ENCODE results near the gene PRKAR1B. TPM values are rescaled to one million over a fixed set of nuclear protein-coding genes. Genes with fewer than 3 reads are reported as not detected.

The PRKAR1B gene
- total and polyA plus RNA-seq, 5 donors: 20.7 to 38.3 (median 23.8) TPM

DNA sequence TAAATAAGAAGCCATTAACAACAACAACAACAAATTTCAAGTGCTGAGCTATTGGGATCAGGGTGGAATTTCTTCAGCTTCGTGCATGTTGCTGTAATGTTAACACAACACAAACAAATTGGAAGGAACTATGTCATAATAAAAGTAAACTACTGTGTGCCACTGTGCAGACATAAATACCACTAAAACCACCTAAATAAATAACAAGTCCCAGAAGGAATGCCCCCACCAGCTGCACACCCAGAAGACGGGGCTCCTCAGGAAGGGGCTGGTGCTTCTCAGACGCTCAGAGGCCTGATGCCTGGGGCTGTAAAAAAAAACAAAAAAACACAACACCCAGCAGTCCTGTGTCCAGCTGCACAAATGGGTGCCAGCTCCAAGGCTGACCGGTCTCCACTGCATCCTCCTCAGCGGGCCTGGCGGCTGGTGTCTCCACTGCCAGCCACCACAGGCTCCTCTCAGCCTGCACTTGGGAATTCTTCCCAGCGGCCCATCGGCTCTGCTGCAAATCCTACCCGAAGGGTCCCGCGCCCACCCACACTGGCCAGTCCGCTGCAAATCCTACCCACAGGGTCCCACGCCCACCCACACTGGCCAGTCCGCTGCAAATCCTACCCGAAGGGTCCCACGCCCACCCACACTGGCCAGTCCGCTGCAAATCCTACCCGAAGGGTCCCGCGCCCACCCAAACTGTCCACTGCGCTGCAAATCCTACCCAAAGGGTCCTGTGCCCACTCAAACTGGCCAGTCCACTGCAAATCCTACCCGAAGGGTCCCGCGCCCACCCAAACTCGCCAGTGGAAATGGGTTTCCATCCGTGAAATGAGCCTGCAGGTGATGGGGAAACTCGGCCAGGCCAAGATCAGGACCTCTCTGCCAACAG, 36.4 kb downstream of the PRKAR1B start:
- intact Hi-C loops (cut with DNase I): no loop called here
- no peak overlapping the region for H3K27ac ChIP-seq (ENCODE audit: low read length)
- WGBS: 99% methylated on average over 27 of the region's 27 CpGs

DNA sequence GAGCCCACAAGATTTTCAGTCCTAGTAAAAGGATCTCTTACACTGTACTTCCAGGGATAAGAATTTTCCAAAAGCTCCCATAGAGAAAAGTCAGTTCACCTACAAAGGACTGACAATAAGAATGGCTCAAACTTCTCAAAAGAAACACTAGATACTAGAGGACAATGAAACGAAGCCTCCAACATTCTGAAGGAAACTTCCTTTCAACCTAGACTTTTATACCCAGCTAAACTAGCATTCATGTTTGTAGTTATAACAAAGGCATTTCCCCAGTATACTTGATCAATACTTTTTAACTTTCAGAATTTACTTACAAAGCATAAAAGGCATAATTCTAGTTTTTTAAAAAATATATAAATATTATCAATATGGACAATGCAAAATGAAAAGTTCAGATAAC, 41.5 kb downstream of the PRKAR1B start:
- H3K4me3 ChIP-seq (ENCODE audit: low read length): no peak overlapping the region
- ATAC-seq (no peak), DNase-seq (no peak)
- intact Hi-C loops (cut with DNase I): no loop called here
- WGBS: 96% methylated on average over 1 of the region's 1 CpG
- no peaks in the 10 kb centered on the region for H3K27me3 ChIP-seq (ENCODE audit: control insufficient read depth, insufficient read depth)
- no peaks in the 10 kb centered on the region for H3K4me1 ChIP-seq (ENCODE audit: control insufficient read depth, insufficient read depth, low read length)
- H3K27ac ChIP-seq (ENCODE audit: low read length): no peak overlapping the region
- H3K9me3 ChIP-seq (ENCODE audit: control insufficient read depth, low read length): peaks cover 2% of the 10 kb centered on the region

More for the DNA sequence above, 36.4 kb downstream of the PRKAR1B start:
- Histone ChIP-seq H3K27me3 (ENCODE audit: control insufficient read depth, insufficient read depth) (no peaks in the 10 kb centered on the region), H3K4me1 (ENCODE audit: control insufficient read depth, insufficient read depth, low read length) (no peaks in the 10 kb centered on the region), H3K9me3 (ENCODE audit: control insufficient read depth, low read length) (peaks cover 2% of the 10 kb centered on the region), H3K4me3 (ENCODE audit: low read length) (no peak overlapping the region)
- ATAC-seq (no peak), DNase-seq (no peak)

DNA sequence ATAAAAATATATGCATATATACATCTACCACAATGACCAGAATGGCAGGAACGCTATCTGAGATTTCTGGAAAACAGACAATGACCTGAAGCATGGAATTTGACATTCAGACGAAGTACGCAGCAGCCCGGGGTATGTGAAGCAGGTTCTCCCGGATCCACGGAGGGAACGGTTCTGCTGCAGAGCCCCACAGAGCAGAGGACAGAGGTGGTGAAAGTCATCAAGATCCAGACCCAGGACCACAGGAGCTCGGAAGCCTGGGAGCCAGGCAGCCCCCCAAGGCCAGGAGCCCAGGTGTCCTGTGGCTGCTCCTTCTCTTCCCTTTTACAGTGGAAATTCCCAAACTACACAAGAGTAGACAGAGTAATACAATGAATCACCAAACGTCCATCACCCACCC, 42.7 kb downstream of the PRKAR1B start:
- H3K27ac ChIP-seq (ENCODE audit: low read length): no peak overlapping the region
- no peaks in the 10 kb centered on the region for H3K4me1 ChIP-seq (ENCODE audit: control insufficient read depth, insufficient read depth, low read length)
- WGBS: 97% methylated on average over 9 of the region's 9 CpGs
- peaks cover 2% of the 10 kb centered on the region for H3K9me3 ChIP-seq (ENCODE audit: control insufficient read depth, low read length)
- H3K27me3 ChIP-seq (ENCODE audit: control insufficient read depth, insufficient read depth): no peaks in the 10 kb centered on the region
- DNase-seq: no peak
- no peak overlapping the region for H3K4me3 ChIP-seq (ENCODE audit: low read length)
- intact Hi-C loops (cut with DNase I): no loop called here
- ATAC-seq: no peak

DNA sequence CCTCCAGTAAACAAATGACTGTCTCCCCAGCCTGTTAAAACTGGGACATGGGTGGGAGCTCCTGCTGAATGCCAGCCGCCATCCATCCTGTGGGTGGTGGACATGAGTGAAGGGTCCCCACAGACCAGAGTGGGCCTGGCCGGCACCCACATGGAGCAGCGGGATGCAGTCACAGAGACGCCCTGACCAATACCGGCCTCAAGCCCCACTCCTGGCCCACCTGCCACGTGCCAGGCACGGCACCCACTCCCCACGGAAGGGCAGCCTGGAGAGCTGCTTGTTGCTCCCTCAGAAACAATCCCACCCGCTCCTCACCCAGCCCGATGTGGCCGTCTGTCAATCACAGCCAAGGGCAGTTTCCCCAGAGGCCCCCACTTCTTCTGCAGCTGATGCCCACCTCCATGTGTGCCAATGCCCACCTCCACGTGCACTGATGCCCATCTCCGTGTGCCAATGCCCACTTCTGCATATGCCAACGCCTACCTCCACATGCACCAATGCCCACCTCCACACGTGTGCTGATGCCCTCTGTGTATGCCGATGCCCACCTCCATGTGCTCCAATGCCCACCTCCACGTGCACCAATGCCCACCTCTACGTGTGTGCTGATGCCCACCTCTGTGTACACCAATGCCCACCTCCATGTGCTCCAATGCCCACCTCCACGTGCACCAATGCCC, 43.4 kb downstream of the PRKAR1B start:
- Histone ChIP-seq H3K4me1 (ENCODE audit: control insufficient read depth, insufficient read depth, low read length) (no peaks in the 10 kb centered on the region), H3K27me3 (ENCODE audit: control insufficient read depth, insufficient read depth) (no peaks in the 10 kb centered on the region), H3K4me3 (ENCODE audit: low read length) (no peak overlapping the region), H3K9me3 (ENCODE audit: control insufficient read depth, low read length) (peaks cover 2% of the 10 kb centered on the region), H3K27ac (ENCODE audit: low read length) (no peak overlapping the region)
- no peak for DNase-seq
- intact Hi-C loops (cut with DNase I): no loop called here
- peak in 1 of 2 donors; percentile 43 for ATAC-seq
- over 99% methylated on average over 19 of the region's 19 CpGs for WGBS

DNA sequence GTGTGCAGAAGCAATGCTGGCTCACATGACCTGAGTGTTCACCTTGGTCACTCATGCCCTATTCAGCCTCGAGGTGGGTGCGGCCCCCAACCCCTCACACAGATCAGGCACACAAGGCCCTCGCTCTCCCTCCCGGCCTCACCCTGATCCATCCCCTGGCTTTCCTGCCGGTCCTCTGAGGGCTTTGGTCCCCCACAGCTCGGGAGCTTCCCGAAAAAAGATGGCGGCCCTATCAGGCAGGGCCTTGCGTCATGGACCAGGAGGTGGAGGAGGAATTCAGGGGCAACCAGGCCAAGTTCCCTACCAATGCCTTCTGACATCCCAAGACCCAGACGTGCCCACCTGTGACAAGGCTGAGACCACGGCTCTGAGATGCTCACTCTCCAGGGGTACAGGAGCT, 44.3 kb downstream of the PRKAR1B start:
- no peak for ATAC-seq
- intact Hi-C loops (cut with DNase I): no loop called here
- WGBS: 97% methylated on average over 11 of the region's 11 CpGs

DNA sequence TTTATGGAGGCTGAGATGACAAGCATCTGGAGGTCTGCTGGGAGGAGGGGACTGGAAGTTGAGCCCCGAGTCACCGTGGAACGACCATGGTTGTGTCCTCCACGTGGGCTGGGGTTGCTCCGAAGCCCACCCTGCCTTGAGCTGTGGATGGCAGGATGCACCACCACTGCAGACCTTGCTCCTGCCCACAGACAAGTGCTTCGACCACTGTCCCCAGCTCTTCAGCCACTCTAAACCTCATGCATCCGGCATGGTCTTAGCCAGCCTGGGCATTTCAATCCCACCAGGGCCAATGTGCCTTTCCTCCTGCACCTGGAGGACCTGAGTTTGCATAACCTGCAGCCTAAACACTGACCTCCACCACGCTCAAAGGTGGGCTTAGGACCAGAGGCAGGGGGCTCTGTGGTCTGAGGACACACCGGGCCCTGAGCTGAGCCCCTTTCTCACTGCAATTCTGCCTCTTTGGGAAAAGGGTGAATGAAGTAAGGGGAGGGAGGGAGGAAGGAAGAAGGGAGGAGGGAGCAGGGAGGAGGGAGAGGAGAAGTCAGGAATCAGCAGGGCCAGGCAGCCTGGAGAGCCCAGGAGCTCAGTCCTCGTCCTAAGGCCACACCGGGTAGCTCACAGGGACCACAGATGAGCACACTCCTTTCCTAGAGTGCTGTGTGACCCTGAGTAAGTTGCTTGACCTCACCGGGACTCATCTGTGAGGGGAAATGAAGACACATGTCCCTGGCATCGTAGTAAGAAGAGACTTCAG, 45.4 kb downstream of the PRKAR1B start:
- ATAC-seq: peak in 1 of 2 donors; percentile 41
- Histone ChIP-seq H3K27ac (ENCODE audit: low read length) (no peak overlapping the region), H3K4me3 (ENCODE audit: low read length) (no peak overlapping the region), H3K27me3 (ENCODE audit: control insufficient read depth, insufficient read depth) (no peaks in the 10 kb centered on the region), H3K4me1 (ENCODE audit: control insufficient read depth, insufficient read depth, low read length) (no peaks in the 10 kb centered on the region), H3K9me3 (ENCODE audit: control insufficient read depth, low read length) (no peaks in the 10 kb centered on the region)
- DNase-seq: no peak
- WGBS: 96% methylated on average over 13 of the region's 13 CpGs
- intact Hi-C loops (cut with DNase I): no loop called here

More for the DNA sequence above, 44.3 kb downstream of the PRKAR1B start:
- no peaks in the 10 kb centered on the region for H3K9me3 ChIP-seq (ENCODE audit: control insufficient read depth, low read length)
- H3K27ac ChIP-seq (ENCODE audit: low read length): no peak overlapping the region
- DNase-seq: no peak
- H3K27me3 ChIP-seq (ENCODE audit: control insufficient read depth, insufficient read depth): no peaks in the 10 kb centered on the region
- H3K4me3 ChIP-seq (ENCODE audit: low read length): no peak overlapping the region
- no peaks in the 10 kb centered on the region for H3K4me1 ChIP-seq (ENCODE audit: control insufficient read depth, insufficient read depth, low read length)

DNA sequence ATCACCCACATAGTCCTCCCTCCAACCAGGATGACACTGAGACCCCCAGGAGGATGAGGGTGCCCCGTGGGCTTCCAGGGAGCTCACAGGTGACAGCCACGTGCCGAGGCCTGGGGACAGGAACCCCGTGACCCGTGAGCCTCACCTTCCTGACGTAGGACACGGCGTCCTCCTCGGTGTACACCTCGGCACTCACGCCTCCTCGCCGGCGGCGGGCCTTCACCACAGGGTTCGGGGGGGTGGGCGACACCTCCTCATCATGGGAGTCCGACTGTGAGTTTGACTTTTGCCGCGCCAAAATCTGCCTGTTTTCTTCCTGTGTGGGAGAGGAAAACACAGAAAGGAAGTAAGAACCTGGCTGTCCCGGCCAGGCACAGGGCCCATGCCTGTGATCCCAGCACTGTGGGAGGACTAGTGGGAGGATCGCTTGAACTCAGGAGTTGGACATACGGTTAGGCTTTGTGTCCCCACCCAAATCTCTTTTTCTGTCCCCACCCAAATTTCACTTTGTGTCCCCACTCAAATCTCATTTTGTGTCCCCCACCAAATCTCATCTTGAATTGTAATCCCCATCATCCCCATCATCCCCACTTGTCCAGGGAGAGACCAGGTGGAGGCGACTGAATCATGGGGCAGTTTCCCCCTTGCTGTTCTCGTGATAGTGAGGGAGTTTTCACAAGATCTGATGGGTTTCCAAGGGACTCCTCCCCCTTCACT, 46.5 kb downstream of the PRKAR1B start:
- no peak overlapping the region for H3K4me3 ChIP-seq (ENCODE audit: low read length)
- ATAC-seq: no peak
- H3K4me1 ChIP-seq (ENCODE audit: control insufficient read depth, insufficient read depth, low read length): no peaks in the 10 kb centered on the region
- H3K9me3 ChIP-seq (ENCODE audit: control insufficient read depth, low read length): no peaks in the 10 kb centered on the region
- no peak overlapping the region for H3K27ac ChIP-seq (ENCODE audit: low read length)
- intact Hi-C loops (cut with DNase I): no loop called here
- 95% methylated on average over 25 of the region's 25 CpGs for WGBS
- H3K27me3 ChIP-seq (ENCODE audit: control insufficient read depth, insufficient read depth): no peaks in the 10 kb centered on the region
- DNase-seq: peak in 1 of 3 donors; percentile 19

DNA sequence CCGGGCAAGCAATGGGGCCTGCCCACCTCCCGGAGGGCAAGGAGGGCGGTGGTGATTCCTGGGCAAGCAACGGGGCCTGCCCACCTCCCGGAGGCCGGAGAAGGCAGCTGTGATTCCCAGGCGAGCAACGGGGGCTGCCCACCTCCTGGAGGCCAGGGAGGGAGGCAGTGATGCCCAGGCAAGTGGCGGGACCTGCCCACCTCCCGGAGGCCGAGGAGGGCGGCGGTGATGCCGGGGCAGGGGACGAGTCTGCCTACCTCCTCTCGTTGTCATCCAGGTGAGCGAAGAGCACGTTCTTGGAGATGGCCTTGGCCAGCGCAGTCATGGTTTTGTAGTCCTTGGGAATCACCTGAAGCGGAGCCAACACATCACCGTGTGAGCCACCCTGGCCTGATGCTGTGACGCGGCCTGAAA, 50.1 kb downstream of the PRKAR1B start:
- Histone ChIP-seq H3K4me1 (ENCODE audit: control insufficient read depth, insufficient read depth, low read length) (no peaks in the 10 kb centered on the region), H3K4me3 (ENCODE audit: low read length) (no peak overlapping the region), H3K27ac (ENCODE audit: low read length) (no peak overlapping the region), H3K9me3 (ENCODE audit: control insufficient read depth, low read length) (no peaks in the 10 kb centered on the region), H3K27me3 (ENCODE audit: control insufficient read depth, insufficient read depth) (no peaks in the 10 kb centered on the region)
- intact Hi-C loops (cut with DNase I): loop anchor here in 1 of 4 donors (10.0 kb wide), 1 partner anchor 78 kb away; no protein-coding TSS in a partner anchor
- peak in 2 of 3 donors; percentile 29 to 53 for DNase-seq
- 97% methylated on average over 23 of the region's 23 CpGs for WGBS
- ATAC-seq: peak in 1 of 2 donors; percentile 37

DNA sequence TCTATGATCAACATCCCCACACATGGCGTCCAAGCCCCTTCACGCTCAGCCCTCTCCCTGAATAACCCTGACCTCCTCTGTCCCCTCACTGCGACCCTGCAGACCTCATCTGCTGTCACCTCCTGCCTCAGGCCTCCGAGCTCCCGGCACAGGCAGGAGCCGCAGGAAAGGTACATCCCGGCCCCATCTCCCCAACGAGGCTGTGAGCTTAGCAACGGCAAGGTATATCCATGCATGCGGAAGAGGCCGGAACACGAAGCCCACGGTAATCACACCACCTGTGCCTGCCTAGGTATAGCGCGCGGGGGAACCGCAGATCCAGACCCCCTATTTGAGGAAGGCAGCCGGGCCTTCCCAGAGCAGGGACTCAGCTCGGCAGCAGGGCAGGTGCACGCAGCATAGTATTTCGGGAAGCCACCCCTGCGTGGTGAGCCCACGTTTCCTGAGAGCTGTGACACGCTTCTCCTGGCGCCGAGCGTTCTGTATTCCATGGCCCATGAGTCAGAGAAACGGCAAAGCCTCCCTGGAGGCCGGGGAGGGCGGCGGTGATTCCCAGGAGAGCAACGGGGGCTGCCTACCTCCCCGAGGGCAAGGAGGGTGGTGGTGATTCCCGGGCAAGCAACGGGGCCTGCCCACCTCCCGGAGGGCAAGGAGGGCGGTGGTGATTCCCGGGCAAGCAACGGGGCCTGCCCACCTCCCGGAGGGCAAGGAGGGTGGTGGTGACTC, 50.7 kb downstream of the PRKAR1B start:
- intact Hi-C loops (cut with DNase I): loop anchor here in 1 of 4 donors (10.0 kb wide), 1 partner anchor 78 kb away; no protein-coding TSS in a partner anchor
- peak in 2 of 3 donors; percentile 26 to 35 for DNase-seq
- Histone ChIP-seq H3K27ac (ENCODE audit: low read length) (no peak overlapping the region), H3K4me1 (ENCODE audit: control insufficient read depth, insufficient read depth, low read length) (no peaks in the 10 kb centered on the region), H3K27me3 (ENCODE audit: control insufficient read depth, insufficient read depth) (no peaks in the 10 kb centered on the region), H3K4me3 (ENCODE audit: low read length) (no peak overlapping the region), H3K9me3 (ENCODE audit: control insufficient read depth, low read length) (no peaks in the 10 kb centered on the region)
- WGBS: 96% methylated on average over 40 of the region's 40 CpGs
- ATAC-seq: no peak

Measured in right cardiac atrium (tissue), 5 donors.